Psoas muscle (tissue), 8 donors: ENCODE results near the gene GLOD5. TPM values are rescaled to one million over a fixed set of nuclear protein-coding genes. Genes with fewer than 3 reads are reported as not detected.

Experiments
- ATAC-seq, 4 donors: fragments of 200-7000 bp; cut with Tn5 transposase; one replicate each; pipeline ENCODE4 v1.9.1; 2020; ENCODE audit warnings: moderate library complexity in 3 of 4, mild to moderate bottlenecking in 2 of 4
- DNase-seq, 2 donors: peaks; one replicate each; pipeline ENCODE4 v3.0.0-alpha.2; 2020
- H3K27ac ChIP-seq: fragments of 200-600 bp; one replicate; pipeline ENCODE4 v1.8.0; 2022
- H3K27me3 ChIP-seq, 3 donors: fragments of 200-600 bp in 1 of 3; one replicate each; pipeline versions ENCODE4 v1.6.1 to v1.8.0; 2013 to 2022; ENCODE audit warnings: low read length in 2 of 3, mild to moderate bottlenecking in 2 of 3, moderate library complexity in 1 of 3; ENCODE audit not compliant: insufficient read depth in 3 of 3
- H3K36me3 ChIP-seq, 2 donors: fragments of 200-600 bp in 1 of 2; one replicate each; pipeline versions ENCODE4 v1.6.1 to v1.8.0; 2013 to 2022; ENCODE audit warnings: low read depth in 1 of 2, mild to moderate bottlenecking in 1 of 2, moderate library complexity in 1 of 2; ENCODE audit not compliant: insufficient read depth in 1 of 2
- H3K4me1 ChIP-seq: fragments of 200-600 bp; one replicate; pipeline ENCODE4 v1.8.0; 2022
- H3K4me3 ChIP-seq: fragments of 200-600 bp; one replicate; pipeline ENCODE4 v1.8.0; 2022; ENCODE audit warnings: mild to moderate bottlenecking
- H3K9me3 ChIP-seq: fragments of 200-600 bp; one replicate; pipeline ENCODE4 v1.8.0; 2022
- WGBS, 3 donors: extraction: QIAGEN DNeasy Blood & Tissue Kit; methylation state at CpG; one replicate each; pipeline versions ENCODE4 v1.1.6 to v1.1.7; 2013; 5-methylcytosine and 5-hydroxymethylcytosine counted together
- intact Hi-C, 2 donors: fragments of 100-400 bp; cut with DNase I; formaldehyde crosslinking; loops; one replicate each; pipeline versions ENCODE4 v1.11.0 to v1.14.2; 2022
- polyA plus RNA-seq, 3 donors: library from polyadenylated mRNA; stranded (reverse); fragments of 200-250 nt; gene quantifications; one replicate each; pipeline ENCODE4 v1.2.3, GENCODE V29; 2013
- total RNA-seq, 4 donors: library from RNA; stranded (reverse); fragmentation: NEBNext Ultra II Directional in 2 of 4; extraction: Animal tissue kit (Norgen Biotek cat#: 25700) in 2 of 4; gene quantifications; one replicate each; pipeline versions ENCODE4 v1.2.1 to v1.2.4, GENCODE V29; 2021 to 2023
- TF ChIP-seq, protein P1 (sequence below): fragments of 200-600 bp; IDR thresholded peaks from one replicate; pipeline ENCODE4 v1.8.0; 2022; ENCODE audit warnings: antibody characterized with exemption
- donor health status: healthy with polysubstance abuse.
- donor health status: DM: no; HTN: no; CAD: no; lungs with moderate emphysema.
- donor health status: Bipolar disorder and iron deficiency.
- donor health status: healthy.
- donor health status: DM: yes; HTN: yes; CAD: no.
- donor health status: DM: no; HTN: no; CAD: no.
- donor health status: DM: no; HTN: no; CAD: no.
- donor health status: DM: yes; HTN: yes; CAD: no.

Gene GLOD5
- total and polyA plus RNA-seq, 7 donors, result not detected

DNA sequence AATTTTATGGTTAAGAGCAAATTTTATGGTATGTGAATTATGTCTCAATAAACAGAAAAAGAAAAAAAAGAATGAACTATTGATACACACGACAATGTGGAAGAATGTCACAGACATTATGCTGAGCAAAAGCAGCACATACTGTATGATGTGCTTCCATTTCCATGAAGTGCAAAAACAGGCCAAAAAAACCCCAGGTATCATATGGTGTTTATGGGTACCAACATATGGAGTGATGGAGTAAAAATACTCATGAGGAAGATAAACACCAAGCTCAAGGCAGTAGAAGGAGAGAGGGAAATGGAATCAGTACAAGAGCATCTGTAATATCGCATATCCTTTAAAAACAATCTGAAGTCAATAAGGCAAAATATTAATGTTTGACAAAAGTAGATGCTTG lies 20.7 kb downstream of the GLOD5 start:
- H3K36me3 ChIP-seq, result no peaks in the 10 kb centered on the region
- H3K4me1 ChIP-seq, result no peaks in the 10 kb centered on the region
- no peak overlapping the region for H3K4me3 ChIP-seq
- intact Hi-C loops, result no loop called here
- no peak overlapping the region for H3K27ac ChIP-seq
- H3K27me3 ChIP-seq, result peaks cover 0 to 18% (median 0%) of the 10 kb centered on the region in 3 donors
- TF ChIP-seq, protein P1, sequence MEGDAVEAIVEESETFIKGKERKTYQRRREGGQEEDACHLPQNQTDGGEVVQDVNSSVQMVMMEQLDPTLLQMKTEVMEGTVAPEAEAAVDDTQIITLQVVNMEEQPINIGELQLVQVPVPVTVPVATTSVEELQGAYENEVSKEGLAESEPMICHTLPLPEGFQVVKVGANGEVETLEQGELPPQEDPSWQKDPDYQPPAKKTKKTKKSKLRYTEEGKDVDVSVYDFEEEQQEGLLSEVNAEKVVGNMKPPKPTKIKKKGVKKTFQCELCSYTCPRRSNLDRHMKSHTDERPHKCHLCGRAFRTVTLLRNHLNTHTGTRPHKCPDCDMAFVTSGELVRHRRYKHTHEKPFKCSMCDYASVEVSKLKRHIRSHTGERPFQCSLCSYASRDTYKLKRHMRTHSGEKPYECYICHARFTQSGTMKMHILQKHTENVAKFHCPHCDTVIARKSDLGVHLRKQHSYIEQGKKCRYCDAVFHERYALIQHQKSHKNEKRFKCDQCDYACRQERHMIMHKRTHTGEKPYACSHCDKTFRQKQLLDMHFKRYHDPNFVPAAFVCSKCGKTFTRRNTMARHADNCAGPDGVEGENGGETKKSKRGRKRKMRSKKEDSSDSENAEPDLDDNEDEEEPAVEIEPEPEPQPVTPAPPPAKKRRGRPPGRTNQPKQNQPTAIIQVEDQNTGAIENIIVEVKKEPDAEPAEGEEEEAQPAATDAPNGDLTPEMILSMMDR, result no peak
- H3K9me3 ChIP-seq, result no peaks in the 10 kb centered on the region
- DNase-seq (no peak), ATAC-seq (no peak)
- 64 to 71% (median 68%) methylated on average over 2 of the region's 2 CpGs for WGBS, 3 donors

DNA sequence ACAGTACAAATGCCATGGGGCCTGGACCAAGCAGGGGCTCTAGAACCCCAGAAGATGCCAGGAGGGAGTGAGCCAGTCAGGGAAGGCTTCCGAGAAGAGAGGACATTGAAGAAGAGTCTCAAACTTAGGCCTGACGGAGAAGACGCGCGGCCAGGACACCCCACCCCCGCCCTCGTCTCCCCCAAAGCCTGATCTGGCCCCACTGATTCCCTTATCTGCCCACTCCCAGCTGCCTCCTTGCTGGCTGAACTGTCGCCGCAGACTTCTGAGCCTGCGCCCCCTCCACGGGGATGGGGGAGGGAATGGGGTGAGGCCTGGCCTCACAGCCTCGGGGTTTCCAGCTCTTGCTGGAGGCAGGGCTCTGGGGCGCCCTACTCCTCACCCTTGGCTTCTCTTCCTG lies 21.2 kb downstream of the GLOD5 start:
- H3K27me3 ChIP-seq, result peaks cover 0 to 24% (median 0%) of the 10 kb centered on the region in 3 donors
- no peak overlapping the region for H3K4me3 ChIP-seq
- TF ChIP-seq, protein P1, result no peak
- H3K27ac ChIP-seq, result no peak overlapping the region
- 77 to 87% (median 85%) methylated on average over 10 to 13 of the region's 13 CpGs for WGBS, 3 donors
- DNase-seq (no peak), ATAC-seq (no peak)
- no peaks in the 10 kb centered on the region for H3K36me3 ChIP-seq
- H3K9me3 ChIP-seq, result no peaks in the 10 kb centered on the region
- no peaks in the 10 kb centered on the region for H3K4me1 ChIP-seq
- intact Hi-C loops, result no loop called here

DNA sequence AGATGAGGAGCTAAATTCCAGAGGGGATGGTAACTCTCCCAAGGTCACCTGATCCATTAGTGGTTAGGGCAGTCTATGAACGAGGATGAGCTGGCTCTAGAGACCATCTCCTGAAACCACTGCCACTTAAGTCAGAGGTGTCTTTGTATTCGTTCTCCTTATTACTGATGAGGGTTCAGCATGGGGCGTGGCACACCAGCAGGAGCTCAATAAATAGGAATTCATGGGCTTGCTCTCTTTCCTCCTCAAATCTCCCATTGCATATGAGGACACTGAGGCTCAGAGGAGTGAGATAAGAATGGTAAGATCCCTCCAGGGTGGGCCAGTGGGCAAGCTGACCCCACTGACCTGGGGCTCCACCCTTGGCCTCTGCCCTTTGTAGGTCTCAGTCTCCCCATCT lies 23.2 kb downstream of the GLOD5 start:
- Histone ChIP-seq H3K4me1 (no peaks in the 10 kb centered on the region), H3K9me3 (no peaks in the 10 kb centered on the region), H3K36me3 (no peaks in the 10 kb centered on the region), H3K27me3 (peaks cover 0 to 37% (median 0%) of the 10 kb centered on the region in 3 donors), H3K4me3 (no peak overlapping the region), H3K27ac (no peak overlapping the region)
- ATAC-seq (no peak), DNase-seq (no peak)
- TF ChIP-seq, protein P1, result no peak
- intact Hi-C loops, result no loop called here
- WGBS, 3 donors, result 55 to 58% (median 56%) methylated on average over 3 of the region's 3 CpGs

DNA sequence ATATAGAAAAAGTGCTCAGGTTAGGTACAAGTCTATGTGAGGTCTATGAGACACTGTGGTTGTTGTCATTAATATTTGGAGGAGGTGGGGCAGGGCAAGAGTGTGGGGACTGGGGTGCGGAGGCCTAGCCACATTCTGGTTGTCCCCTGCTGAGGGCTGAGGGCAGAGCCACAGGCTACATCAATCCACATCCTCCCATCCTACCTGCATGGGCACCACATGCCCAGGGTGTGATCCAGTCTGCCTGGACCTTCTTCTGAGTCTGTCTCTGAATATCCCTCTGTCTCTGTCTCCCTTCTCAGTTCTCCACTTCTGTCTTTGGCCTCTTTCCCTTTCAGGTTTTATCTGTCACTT lies 23.6 kb downstream of the GLOD5 start:
- no peaks in the 10 kb centered on the region for H3K9me3 ChIP-seq
- ATAC-seq (no peak), DNase-seq (no peak)
- intact Hi-C loops, result no loop called here
- H3K36me3 ChIP-seq, result no peaks in the 10 kb centered on the region
- H3K4me3 ChIP-seq, result no peak overlapping the region
- H3K27me3 ChIP-seq, result peaks cover 0 to 37% (median 0%) of the 10 kb centered on the region in 3 donors
- no peak overlapping the region for H3K27ac ChIP-seq
- TF ChIP-seq, protein P1, result no peak
- H3K4me1 ChIP-seq, result no peaks in the 10 kb centered on the region
- WGBS, 3 donors, result 70 to 100% methylated on average over 1 of the region's 1 CpG; no CpG with 5 or more reads in 1 of the 3 donors

DNA sequence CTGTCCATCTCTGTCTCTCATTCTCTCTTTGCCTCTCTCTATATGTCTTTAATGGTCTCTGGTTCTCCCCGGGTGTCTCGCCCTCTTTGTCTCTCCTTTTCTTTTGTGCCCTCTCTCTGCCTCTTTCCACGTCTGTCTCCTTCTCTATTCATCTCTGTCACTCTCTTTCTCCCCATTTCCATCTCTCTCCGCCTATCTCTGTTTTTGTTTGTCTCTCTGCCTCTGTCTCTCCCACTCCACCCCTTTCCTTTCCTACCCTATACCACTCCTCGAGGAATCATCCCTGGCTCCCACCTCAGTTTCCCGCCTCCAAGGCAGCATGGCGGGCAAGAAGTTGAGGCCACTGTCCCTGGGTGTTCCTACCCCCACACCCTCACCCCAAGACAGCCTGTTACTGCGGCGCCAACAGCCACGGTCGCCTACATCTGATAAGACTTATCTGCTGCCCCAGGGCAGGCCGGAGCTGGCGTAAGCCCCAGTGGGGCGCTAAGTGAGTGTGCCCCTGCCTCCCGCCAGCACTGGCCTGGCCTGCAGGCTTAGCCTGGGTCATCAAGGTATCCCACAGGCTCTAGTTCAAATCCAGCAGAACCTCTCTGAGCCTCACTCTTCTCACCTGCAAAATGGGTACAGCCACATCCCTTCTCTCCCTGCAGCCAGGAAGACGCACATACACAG lies 24.1 kb downstream of the GLOD5 start:
- TF ChIP-seq, protein P1, result no peak
- no peak for ATAC-seq
- Histone ChIP-seq H3K27me3 (peaks cover 0 to 37% (median 0%) of the 10 kb centered on the region in 3 donors), H3K4me3 (no peak overlapping the region), H3K27ac (no peak overlapping the region), H3K4me1 (no peaks in the 10 kb centered on the region), H3K9me3 (no peaks in the 10 kb centered on the region), H3K36me3 (no peaks in the 10 kb centered on the region)
- DNase-seq, result no peak
- WGBS, 3 donors, result 75 to 89% (median 84%) methylated on average over 16 of the region's 16 CpGs
- intact Hi-C loops, result no loop called here
